GM23338 (cell line): Measurements from ENCODE around the gene ZSCAN21.

Experiments used
- CTCF ChIP-seq, 2 experiments: fragments of 200-600 bp in 1 of 2; sonication (generic) in 1 of 2; conservative IDR thresholded peaks; 2 replicates each; pipeline versions ENCODE4 v1.5.1 to v1.6.1; 2016 to 2017; ENCODE audit warnings: antibody characterized with exemption in 2 of 2, low read depth in 2 of 2, mild to moderate bottlenecking in 2 of 2, moderate library complexity in 1 of 2
- ETS1 ChIP-seq: IDR thresholded peaks from 2 replicates; pipeline ENCODE4 v1.6.1; 2016; ENCODE audit warnings: antibody characterized with exemption
- EZH2 ChIP-seq: fragments of 200-600 bp; sonication (generic); IDR thresholded peaks from one replicate; pipeline ENCODE4 v1.8.0; 2017; ENCODE audit warnings: antibody characterized with exemption, mild to moderate bottlenecking, low read depth; ENCODE audit not compliant: unreplicated experiment
- EZH2phosphoT487 ChIP-seq: fragments of 200-600 bp; sonication (generic); IDR thresholded peaks from one replicate; pipeline ENCODE4 v1.8.1; 2018; ENCODE audit warnings: antibody characterized with exemption; ENCODE audit not compliant: unreplicated experiment
- POLR2AphosphoS5 ChIP-seq: IDR thresholded peaks from 2 replicates; pipeline ENCODE4 v1.6.1; 2016; ENCODE audit warnings: antibody characterized with exemption, low read depth
- REST ChIP-seq: IDR thresholded peaks from one replicate; pipeline ENCODE4 v1.6.1; 2018; ENCODE audit warnings: antibody characterized with exemption; ENCODE audit not compliant: unreplicated experiment
- ZNF114 ChIP-seq: fragments of 250-450 bp; sonication (Bioruptor Pico); IDR thresholded peaks from 2 replicates; pipeline ENCODE4 v1.5.0; 2020; ENCODE audit warnings: mild to moderate bottlenecking, moderate library complexity
- ZNF331 ChIP-seq: fragments of 250-450 bp; sonication (Bioruptor Pico); IDR thresholded peaks from 2 replicates; pipeline ENCODE4 v1.5.0; 2020; ENCODE audit warnings: low read depth, mild to moderate bottlenecking, moderate library complexity

GRCh38 chr7:100087055-100087750, 37.6 kb downstream of the ZSCAN21 start:
- no peak for TF ChIP-seq CTCF (conservative IDR thresholded peaks at IDR 0.05; ENCODE audit: low read depth in 2 of 2)
- no peak for TF ChIP-seq EZH2
- TF ChIP-seq ZNF331: no peak
- no peak for TF ChIP-seq POLR2AphosphoS5
- no peak for TF ChIP-seq REST
- no peak for TF ChIP-seq EZH2phosphoT487
- no peak for TF ChIP-seq ETS1
- TF ChIP-seq ZNF114: no peak
